HG02588 (cell line): ENCODE data around the gene NMRAL1.

Experiments
- ATAC-seq: cut with Tn5 transposase; IDR thresholded peaks from one replicate; pipeline ENCODE4 v1.9.1; 2021; ENCODE audit warnings: mild to moderate bottlenecking, moderate library complexity; ENCODE audit not compliant: unreplicated experiment

The NMRAL1 gene

DNA sequence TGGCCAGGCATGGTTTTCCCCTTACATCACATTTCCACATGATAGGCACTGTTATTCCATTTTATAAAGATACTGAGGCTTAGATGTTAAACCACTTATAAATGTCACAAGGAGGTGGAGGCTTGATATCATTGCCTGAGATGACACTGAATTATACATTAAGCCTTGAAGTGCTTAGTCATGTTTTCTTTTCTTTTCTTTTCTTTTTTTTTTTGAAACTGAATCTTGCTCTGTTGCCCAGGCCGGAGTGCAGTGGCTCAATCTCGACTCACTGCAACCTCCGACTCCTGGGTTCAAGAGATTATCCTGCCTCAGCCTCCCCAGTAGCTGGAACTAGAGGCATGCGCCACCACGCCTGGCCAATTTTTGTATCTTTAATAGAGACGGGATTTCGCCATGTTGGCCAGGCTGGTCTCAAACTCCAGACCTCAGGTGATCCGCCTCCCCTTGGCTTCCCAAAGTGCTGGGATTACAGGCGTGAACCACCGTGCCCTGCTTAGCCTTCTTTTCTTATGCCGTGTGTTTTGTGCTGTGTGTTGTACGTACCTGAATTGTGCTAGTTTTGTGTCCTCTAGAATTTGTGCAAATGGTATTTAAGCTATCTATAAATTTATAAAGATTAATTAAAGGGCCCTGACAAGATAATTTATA, 47.6 kb downstream of the NMRAL1 start:
- no peak for ATAC-seq

DNA sequence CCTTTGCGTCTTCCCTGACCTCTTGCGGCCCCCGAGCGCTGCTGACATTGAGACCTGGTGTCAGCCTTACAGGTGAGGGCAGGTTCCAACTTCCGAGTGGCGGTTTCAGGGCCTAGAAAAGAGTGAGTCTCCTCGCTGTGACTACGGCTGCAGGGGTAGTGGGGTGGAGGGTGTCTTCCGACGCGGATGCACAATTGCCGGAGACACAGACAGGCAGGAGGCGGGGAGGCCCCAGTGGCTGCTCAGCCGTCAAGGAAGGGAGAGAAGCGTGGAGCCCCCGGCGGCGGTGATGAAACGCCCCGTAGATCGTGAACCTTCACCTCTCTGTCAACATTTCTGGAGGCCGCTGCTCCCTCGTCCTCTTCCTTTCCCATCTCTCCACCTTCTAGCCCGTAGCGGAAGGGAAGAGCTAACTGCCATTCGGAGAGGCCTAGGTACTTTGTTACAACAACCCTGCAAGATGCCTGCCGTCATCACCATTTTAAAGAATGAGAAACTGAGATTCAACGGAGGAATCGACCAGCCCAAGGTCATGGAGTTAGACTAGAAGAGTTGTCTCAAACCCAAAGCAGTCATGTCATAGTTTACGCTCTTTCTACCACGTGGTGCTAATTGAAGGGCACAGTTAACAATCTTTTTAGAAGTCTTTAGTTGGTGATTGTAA, 48.3 kb downstream of the NMRAL1 start:
- peak; percentile 24 for ATAC-seq

DNA sequence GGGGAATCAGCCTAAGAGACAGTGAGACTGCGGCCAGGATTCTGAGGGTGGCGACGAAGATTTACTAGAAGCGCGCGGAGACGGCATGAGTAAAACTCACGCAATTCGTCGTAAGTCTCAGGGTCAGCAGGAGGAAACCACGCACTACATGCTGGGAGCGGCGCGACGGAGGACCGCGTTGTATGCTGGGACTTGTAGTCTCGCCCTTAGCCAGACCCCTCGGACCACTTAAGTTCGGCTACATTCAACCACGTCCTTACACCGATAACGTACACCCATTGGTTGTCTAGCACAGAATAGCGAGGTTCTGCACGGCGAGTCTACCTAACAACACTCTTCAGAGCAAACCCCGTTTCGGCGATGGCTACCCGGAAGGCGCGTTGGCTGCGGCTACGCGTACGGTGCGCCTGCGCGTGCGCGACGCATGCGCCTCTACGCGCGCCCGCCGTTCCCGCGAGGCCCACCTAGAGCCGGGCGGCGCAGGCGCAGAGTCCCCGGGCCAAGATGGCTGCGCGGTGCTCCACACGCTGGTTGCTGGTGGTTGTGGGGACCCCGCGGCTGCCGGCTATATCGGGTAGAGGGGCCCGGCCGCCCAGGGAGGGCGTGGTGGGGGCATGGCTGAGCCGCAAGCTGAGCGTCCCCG, 48.9 kb downstream of the NMRAL1 start, which contains the start of gene DNAJA3:
Gene DNAJA3, plus strand, starts transcription at position 491 of the 643 bp plus-strand sequence. Its CDS starts 14 bp downstream, at position 505.
- ATAC-seq, result peak; percentile 85

DNA sequence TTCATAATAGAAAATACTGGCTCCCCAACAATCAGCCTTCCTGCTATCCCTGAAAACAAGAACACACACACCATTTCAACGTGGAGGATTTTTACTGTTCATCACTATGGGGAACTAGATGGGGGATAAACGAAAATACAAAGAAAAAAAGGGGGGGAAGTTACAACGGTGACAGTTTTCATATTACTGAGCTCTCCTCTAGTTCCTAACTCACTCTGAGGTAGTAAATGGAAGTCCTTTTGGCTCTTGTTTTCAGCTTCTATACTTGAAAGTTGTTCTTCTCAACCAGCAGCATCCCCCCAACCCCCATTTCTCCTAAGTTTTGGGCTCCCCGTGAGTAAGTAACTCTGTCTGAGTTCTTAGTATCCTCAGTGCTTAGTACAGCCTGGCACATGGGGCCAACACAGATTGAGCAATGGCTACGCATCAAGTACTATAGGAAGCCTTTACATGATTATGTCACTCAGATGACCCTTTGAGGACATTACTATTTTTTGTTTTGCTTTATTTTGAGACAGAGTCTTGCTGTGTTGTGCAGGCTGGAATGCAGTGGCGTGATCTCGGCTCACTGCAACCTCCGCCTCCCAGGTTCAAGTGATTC, 53.8 kb downstream of the NMRAL1 start:
- ATAC-seq, result no peak

DNA sequence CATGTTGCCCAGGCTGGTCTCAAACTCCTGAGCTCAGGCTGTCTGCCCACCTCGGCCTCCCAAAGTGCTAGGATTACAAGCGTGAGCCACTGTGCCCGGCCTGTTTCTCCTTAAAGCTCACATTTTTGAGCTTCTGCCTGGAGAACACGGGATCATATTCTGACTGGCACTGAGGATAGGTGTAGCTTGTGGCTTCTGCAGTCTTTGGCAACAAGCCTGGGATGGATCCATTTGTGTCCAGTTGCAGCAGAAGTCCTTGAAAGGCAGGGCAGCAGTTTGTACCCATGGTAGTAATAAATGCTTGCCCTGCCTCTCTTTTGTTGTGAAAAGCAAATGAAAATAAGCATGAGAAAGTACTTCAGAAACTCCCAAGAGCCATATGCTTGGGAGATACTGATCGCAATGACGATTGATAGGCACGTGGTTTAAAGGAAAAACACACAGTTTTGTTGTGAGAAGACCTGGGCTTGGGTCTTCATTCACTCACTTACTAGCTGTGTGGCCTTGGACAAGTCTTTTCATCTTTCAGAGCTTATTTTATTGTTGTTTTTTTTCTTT, 54.9 kb downstream of the NMRAL1 start:
- ATAC-seq, result no peak

DNA sequence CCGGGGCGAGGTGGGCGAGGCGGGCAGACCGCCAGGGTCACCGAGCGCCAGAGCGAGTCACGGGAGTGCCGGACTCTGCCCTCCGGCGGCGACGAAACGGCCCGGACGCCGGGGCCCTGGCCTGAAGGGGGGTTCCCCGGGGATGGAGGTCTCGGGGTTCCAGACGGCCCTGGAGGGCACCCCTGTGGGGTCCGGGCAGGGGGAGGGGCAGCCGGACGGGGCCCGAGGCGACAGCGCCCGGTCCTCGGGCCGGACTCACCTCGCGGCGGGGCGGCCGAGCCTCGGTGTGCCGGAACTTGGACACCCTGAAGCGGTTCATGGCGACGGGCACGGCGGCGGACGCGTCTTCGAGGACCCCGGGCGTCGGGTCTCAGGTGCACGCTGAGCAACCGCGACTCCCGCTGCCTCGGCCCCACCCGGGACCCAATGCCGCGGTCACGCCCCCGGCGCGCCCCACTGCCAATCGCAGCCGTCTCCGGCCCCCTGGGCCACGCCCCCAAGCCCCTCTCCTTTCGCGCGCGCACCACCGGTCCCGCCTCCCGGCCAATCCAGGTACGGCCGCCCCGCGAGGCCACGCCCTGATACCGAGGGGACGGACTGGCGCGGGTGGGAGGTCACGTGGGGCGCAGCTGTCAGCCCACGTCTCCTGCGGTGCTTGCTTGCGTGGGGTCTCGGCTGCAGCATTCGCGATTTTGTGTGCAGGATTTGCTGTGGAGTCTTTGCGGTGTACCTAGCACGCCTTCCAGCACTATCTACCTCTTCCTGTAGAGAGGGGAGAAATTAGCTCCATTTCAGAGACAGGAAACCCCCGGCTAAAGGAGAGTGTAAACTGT, 58.0 kb downstream of the NMRAL1 start, which contains the start of gene CORO7:
Gene CORO7, minus strand, starts transcription at position 397 of the 833 bp plus-strand sequence. Its CDS starts 78 bp downstream, at position 319.
- peak; percentile 68 for ATAC-seq

DNA sequence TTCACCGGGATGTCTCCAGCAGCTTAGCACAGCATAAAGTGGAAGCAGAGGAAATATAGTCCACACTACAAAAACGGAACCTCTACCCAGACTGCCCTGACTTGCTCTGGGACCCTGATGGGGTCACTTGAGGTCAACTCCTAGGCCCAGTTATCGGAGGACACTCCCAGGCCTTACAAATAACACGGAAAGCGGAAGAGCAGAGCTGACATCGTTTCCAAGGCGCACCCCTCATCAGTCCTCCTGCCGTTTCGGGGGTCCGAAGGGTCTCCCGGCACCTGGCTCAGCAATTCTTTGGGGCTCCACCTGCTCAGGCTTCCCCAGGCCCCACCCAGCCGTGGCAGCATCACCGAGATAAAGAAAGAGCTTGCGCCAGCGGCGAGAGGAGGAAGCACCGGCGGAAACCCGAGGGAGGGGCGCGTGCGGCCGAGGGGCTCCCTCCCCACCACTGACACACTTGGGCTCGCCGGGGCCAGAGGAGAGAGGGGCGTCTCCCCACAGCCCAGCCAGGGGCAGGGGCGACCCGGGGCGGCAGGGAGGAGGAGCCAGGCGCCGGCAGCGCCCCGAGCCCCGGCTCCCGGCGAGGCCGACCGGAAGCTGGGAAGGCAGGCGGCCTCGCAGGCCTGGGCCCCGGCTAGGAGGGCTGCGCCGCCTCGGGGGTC, 58.8 kb downstream of the NMRAL1 start:
- ATAC-seq, result peak; percentile 7

DNA sequence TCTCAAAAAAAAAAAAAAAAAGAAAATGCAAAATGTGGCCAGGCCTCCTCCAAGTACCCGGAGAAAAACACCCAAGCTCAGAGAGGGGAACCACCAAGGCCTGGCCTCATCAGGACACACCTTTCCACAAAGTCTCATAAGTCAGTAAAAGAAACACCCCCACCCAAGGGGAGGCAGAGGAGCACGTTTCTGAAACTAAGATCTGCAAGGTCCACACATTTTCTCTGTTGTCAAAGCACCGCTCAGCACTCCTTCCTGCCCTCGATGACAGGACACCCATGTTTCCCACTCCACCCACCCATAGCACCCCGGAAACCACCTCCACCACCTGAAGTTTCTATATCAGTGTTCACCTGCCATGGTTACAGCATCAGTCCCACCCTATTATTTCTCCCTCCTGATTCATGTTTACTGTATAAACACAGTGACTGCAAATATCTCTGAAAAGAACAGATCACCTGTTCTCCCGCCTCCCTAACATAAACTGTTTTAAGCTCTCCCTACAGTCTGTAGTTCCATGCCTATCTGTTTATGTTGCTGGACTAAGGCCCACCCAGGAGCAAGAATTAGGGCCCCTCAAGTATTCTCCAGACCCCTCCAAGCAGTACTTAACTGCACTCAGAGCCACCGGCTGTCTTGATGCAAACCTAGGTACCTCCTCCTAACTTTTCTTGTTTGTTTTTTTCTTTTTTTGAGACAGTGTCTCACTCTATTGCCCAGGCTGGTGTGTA, 60.1 kb downstream of the NMRAL1 start:
- ATAC-seq, result peak; percentile 45

DNA sequence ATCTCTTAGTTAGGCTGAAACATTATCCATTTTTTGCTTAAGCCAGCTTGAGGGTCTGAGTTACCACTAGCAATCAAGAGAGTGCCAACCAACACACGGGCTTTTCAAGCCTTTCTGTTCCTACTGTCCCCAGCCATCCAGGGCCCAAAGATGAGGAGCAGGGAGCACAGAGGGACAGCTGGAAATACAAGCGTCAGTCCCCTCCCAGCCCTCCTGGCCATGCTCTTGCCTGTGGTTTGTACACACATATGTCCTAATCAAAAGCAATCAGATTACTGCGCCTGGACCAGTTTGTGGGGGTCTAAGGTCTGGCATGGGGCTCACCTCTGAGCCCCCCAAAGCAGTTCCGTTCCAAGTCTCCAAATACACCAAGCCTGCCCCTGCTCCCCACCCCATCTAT, 61.6 kb downstream of the NMRAL1 start:
- ATAC-seq, result no peak

DNA sequence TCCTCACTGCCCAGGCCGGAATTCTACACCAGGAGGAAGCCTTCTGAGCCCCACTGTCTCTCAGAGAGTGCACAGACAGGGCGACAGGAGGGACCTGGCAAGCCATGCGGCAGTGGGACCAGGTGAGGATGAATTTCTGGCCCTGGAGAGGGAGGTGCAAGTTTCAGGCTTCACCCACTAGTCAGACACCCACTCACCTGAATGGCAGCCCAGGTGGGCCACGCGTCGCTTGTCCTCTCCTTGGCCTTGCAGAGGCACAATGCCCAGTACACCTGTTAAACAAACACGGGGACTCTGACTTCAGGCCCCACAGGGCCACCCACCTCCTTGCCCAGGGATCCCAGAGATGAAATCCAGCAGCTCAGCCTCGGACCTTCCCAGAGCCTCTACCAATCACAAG, 62.3 kb downstream of the NMRAL1 start:
- ATAC-seq, result no peak
